Upper lobe of right lung (tissue), 1 donor: Measurements from ENCODE around the gene LRCH4. TPM values are rescaled to one million over a fixed set of nuclear protein-coding genes. Genes with fewer than 3 reads are reported as not detected.

ENCODE experiments used
- ATAC-seq: fragments of 200-7000 bp; cut with Tn5 transposase; one replicate; pipeline ENCODE4 v1.9.1; 2020; ENCODE audit warnings: mild to moderate bottlenecking, moderate library complexity
- DNase-seq: peaks from one replicate; pipeline ENCODE4 v3.0.0-alpha.2; 2020
- H3K27ac ChIP-seq: fragments of 200-600 bp; one replicate; pipeline ENCODE4 v1.8.0; 2022
- H3K27me3 ChIP-seq: fragments of 200-600 bp; one replicate; pipeline ENCODE4 v1.8.0; 2022; ENCODE audit warnings: mild to moderate bottlenecking
- H3K36me3 ChIP-seq: fragments of 200-600 bp; one replicate; pipeline ENCODE4 v1.8.0; 2022
- H3K4me1 ChIP-seq: fragments of 200-600 bp; one replicate; pipeline ENCODE4 v1.8.0; 2022
- H3K4me3 ChIP-seq: fragments of 200-600 bp; one replicate; pipeline ENCODE4 v1.8.0; 2022; ENCODE audit warnings: mild to moderate bottlenecking
- H3K9me3 ChIP-seq: fragments of 200-600 bp; one replicate; pipeline ENCODE4 v1.8.0; 2022
- intact Hi-C: fragments of 100-400 bp; cut with DNase I; formaldehyde crosslinking; loops from one replicate; pipeline ENCODE4 v1.11.0; 2022
- total RNA-seq: library from RNA; stranded (reverse); fragmentation: NEBNext Ultra II Directional; extraction: Animal tissue kit (Norgen Biotek cat#: 25700); gene quantifications from one replicate; pipeline ENCODE4 v1.2.1, GENCODE V29; 2021
- TF ChIP-seq, protein P1 (sequence below): fragments of 200-600 bp; IDR thresholded peaks from one replicate; pipeline ENCODE4 v1.8.0; 2022; ENCODE audit warnings: antibody characterized with exemption
- donor health status: DM: no; HTN: yes; CAD: no; lungs with severe emphysema.

Gene LRCH4
- total RNA-seq, 1 donor from 2014 or later = 88.0 TPM

DNA sequence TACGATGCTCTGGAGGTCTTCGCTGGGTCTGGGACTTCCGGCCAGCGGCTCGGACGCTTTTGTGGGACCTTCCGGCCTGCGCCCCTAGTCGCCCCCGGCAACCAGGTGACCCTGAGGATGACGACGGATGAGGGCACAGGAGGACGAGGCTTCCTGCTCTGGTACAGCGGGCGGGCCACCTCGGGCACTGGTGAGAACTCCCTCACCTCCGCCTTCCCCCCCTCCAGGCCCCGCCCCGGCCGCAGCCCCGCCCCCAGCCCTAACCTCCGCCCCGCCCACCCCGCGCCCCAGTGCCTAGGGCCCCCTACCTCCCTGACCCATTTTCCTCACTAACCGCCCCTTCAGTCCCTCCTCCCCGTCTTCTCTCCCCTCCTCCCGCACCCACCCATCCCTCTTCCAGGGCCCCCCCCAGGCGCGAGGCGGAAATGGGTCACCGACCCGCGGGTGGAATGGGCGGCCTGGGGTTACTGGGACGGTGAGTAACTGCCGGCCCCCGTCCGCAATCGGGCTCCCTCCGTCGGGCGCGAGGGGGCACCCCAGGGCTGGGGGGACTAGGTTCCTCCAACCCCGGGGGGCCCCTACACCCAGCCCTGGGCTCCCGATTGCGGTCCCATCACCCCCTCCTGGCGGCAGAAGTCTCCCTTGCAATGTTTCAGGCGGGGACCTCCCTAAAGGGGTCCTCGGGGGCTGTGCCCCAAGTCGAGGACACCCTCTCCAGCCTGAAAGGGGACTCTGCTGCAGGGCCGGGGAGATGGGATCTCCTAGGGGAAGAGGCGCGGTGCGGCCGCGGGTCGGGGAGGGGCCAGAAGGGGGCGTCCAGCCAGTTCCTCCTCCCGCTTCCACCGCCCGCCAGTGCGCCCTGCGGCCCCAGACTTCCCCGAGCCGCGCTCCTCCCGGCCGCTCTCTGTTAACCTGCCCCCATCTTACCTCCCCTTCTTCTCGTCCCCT lies 18.4 kb upstream of the LRCH4 start:
- no peaks in the 10 kb centered on the region for H3K27me3 ChIP-seq
- H3K4me3 ChIP-seq = peak overlapping the region; percentile 71
- H3K27ac ChIP-seq = peak overlapping the region; percentile 69
- intact Hi-C loops = no loop called here
- peaks cover 18% of the 10 kb centered on the region for H3K4me1 ChIP-seq
- ATAC-seq = peak; percentile 82
- no peaks in the 10 kb centered on the region for H3K9me3 ChIP-seq
- no peaks in the 10 kb centered on the region for H3K36me3 ChIP-seq
- TF ChIP-seq, protein P1, sequence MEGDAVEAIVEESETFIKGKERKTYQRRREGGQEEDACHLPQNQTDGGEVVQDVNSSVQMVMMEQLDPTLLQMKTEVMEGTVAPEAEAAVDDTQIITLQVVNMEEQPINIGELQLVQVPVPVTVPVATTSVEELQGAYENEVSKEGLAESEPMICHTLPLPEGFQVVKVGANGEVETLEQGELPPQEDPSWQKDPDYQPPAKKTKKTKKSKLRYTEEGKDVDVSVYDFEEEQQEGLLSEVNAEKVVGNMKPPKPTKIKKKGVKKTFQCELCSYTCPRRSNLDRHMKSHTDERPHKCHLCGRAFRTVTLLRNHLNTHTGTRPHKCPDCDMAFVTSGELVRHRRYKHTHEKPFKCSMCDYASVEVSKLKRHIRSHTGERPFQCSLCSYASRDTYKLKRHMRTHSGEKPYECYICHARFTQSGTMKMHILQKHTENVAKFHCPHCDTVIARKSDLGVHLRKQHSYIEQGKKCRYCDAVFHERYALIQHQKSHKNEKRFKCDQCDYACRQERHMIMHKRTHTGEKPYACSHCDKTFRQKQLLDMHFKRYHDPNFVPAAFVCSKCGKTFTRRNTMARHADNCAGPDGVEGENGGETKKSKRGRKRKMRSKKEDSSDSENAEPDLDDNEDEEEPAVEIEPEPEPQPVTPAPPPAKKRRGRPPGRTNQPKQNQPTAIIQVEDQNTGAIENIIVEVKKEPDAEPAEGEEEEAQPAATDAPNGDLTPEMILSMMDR = peak; percentile 48
- peak; percentile 90 for DNase-seq

DNA sequence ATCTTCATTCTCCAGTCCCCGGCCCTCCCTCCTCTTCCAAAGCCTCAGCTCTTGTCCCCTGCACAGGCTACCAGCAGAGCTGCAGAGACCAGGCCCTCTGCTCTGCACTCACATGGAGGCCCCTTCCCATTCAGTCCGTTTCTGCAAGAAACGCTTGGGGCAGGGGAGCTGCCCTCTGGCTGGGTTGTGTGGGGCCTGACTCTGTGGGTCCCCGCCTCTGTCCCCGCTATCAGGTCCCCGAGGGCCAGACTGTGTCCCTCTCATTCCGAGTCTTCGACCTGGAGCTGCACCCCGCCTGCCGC lies 17.7 kb upstream of the LRCH4 start:
- DNase-seq (no peak), ATAC-seq (no peak)
- intact Hi-C loops = no loop called here
- peaks cover 18% of the 10 kb centered on the region for H3K4me1 ChIP-seq
- no peaks in the 10 kb centered on the region for H3K36me3 ChIP-seq
- H3K27me3 ChIP-seq = no peaks in the 10 kb centered on the region
- H3K4me3 ChIP-seq = peak overlapping the region; percentile 71
- H3K9me3 ChIP-seq = no peaks in the 10 kb centered on the region
- peak overlapping the region; percentile 69 for H3K27ac ChIP-seq
- TF ChIP-seq, protein P1 = no peak

DNA sequence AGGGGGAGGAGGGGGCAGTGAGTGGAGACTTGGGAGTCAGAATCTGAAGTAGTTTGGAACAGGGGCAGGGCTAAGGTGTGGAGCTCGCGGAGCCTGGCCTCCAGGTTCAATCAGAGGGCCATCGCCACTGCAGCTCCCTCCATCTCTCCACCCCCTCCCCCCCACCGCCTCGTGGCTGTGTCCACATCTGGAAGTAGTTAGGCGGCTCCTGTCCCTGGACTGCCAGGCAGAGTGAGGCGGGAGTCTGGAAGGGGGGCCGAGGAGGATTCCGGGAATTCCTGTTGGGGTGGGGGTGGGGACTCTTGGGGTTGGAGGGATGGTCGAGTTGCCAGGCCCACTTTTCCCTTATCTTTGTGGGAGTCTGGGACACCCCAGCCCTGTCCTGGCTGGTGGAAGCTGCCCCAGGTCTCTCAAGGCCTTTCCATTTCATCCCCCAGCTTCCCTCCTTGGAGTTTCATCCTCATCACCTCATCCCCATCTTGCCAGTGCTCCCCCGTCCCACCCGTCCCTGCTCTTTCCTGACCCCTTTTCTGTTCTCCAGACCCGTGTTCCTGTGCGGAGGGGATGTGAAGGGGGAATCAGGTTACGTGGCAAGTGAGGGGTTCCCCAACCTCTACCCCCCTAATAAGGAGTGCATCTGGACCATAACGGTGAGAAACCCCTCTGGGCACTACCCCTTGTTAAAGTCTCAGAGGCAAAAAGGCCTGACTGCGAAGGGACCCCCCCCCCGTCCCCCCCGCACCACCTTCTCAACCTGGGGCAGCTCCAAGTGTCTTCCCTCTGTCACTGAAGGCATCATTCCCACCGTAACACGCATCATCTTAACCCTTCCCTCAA lies 17.2 kb upstream of the LRCH4 start:
- peak; percentile 36 for ATAC-seq

DNA sequence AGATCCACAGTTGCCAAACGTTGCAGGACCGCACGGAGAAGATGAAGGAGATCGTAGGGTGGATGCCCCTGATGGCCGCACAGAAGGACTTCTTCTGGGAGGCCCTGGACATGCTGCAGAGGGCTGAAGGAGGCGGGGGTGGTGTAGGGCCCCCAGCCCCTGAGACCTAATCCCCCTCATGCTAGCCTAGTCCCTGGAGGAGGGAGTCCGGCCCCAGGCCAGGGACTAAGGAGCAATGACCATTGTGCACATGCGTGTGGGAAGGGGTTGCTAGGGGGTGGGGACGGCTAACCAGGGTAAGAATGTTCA lies 14.8 kb upstream of the LRCH4 start:
- DNase-seq = no peak
- H3K4me3 ChIP-seq = no peak overlapping the region
- no peak for ATAC-seq
- intact Hi-C loops = no loop called here
- no peaks in the 10 kb centered on the region for H3K27me3 ChIP-seq
- no peaks in the 10 kb centered on the region for H3K36me3 ChIP-seq
- peaks cover 18% of the 10 kb centered on the region for H3K4me1 ChIP-seq
- no peak overlapping the region for H3K27ac ChIP-seq
- no peaks in the 10 kb centered on the region for H3K9me3 ChIP-seq
- TF ChIP-seq, protein P1 = no peak

More for the DNA sequence above, 17.2 kb upstream of the LRCH4 start:
- intact Hi-C loops = no loop called here
- H3K4me3 ChIP-seq = peak overlapping the region; percentile 71
- TF ChIP-seq, protein P1 = no peak
- H3K9me3 ChIP-seq = no peaks in the 10 kb centered on the region
- peak overlapping the region; percentile 69 for H3K27ac ChIP-seq
- peaks cover 18% of the 10 kb centered on the region for H3K4me1 ChIP-seq
- no peaks in the 10 kb centered on the region for H3K36me3 ChIP-seq
- peak; percentile 79 for DNase-seq
- H3K27me3 ChIP-seq = no peaks in the 10 kb centered on the region

DNA sequence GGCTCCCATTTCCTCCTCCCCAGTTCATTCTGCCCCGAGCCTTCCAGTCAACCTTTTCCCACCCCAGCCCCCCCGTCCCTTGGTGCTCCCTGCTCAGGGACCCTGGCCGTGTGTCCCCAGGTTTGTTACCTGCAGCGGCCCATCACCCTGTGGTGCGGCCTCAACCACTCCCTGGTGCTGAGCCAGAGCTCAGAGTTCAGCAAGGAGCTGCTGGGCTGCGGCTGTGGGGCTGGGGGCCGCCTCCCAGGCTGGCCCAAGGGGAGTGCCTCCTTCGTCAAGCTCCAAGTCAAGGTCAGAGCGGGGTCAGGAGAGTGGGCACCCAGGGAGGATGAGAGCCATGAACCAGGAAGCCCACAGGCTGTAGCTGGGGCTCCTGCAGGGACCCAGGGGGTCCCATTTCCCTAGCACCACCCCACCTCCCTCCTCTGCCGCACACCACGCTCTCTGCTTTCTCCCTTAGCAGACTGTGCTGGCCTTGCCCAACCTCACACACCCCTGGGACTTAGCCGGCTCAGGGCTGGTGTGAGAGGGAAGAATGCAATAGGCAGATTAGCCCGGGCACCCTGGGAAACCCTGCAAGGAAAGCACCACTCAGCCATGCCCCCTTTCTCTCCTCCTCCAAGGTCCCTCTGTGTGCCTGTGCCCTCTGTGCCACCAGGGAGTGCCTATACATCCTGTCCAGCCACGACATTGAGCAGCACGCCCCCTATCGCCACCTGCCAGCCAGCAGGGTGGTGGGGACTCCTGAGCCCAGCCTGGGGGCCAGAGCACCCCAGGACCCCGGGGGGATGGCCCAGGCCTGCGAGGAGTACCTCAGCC lies 14.2 kb upstream of the LRCH4 start:
- TF ChIP-seq, protein P1 = no peak
- Histone ChIP-seq H3K27ac (no peak overlapping the region), H3K4me1 (peaks cover 15% of the 10 kb centered on the region), H3K4me3 (no peak overlapping the region), H3K9me3 (no peaks in the 10 kb centered on the region), H3K36me3 (no peaks in the 10 kb centered on the region), H3K27me3 (no peaks in the 10 kb centered on the region)
- ATAC-seq (no peak), DNase-seq (no peak)
- intact Hi-C loops = no loop called here
